HCT116 (cell line): Measurements from ENCODE around the gene TADA3. TPM values are rescaled to one million over a fixed set of nuclear protein-coding genes. Genes with fewer than 3 reads are reported as not detected.

Experiments
- ATAC-seq: fragments of 200-7000 bp; cut with Tn5 transposase; 2 replicates; pipeline ENCODE4 v1.9.1; 2020; ENCODE audit warnings: mild to moderate bottlenecking, moderate library complexity
- BruUV-seq: library from RNA; stranded (reverse); fragments of 400-500 nt; replicated peaks from 2 replicates; lab custom pipeline; 2021; lab: Mats Ljungman, UMichigan
- CTCF ChIA-PET: fragments of 300-600 bp; sonication (Branson Sonifier 250); formaldehyde crosslinking; loops from one replicate; lab custom pipeline; 2021; ENCODE audit warnings: antibody characterized with exemption; lab: Charles Lee
- POLR2A ChIA-PET: fragments of 300-600, 350-600 bp; sonication (Branson Sonifier 250); formaldehyde crosslinking; loops from one replicate; lab custom pipeline; 2021; ENCODE audit warnings: antibody characterized with exemption; lab: Charles Lee
- RAD21 ChIA-PET, 2 experiments: fragments of 300-600 bp; sonication (Branson Sonifier 250); formaldehyde crosslinking; loops; one replicate each; lab custom pipeline; 2023; ENCODE audit warnings: low total read pairs in 2 of 2; ENCODE audit not compliant: uncharacterized antibody in 2 of 2, unreplicated experiment in 2 of 2, low non-redundant PET in 1 of 2; lab: Charles Lee
- DNase-seq: peaks from one replicate; pipeline ENCODE4 v3.0.0-alpha.2; 2010; ENCODE audit warnings: low read depth, low spot score
- H2AFZ ChIP-seq: fragments of 200-600 bp; shearing (Covaris generic), sonication (generic); 2 replicates; pipeline ENCODE4 v1.6.1; 2017; ENCODE audit warnings: low read depth, mixed run types, mixed read lengths, antibody characterized with exemption, low read length; ENCODE audit not compliant: poor library complexity, severe bottlenecking
- H3K27ac ChIP-seq: 2 replicates; pipeline ENCODE4 v1.5.1; 2012; ENCODE audit warnings: low read depth, low read length
- H3K27me3 ChIP-seq: fragments of 200-600 bp; sonication (generic); 2 replicates; pipeline ENCODE4 v1.6.1; 2016; ENCODE audit warnings: mixed run types, low read length, mixed read lengths; ENCODE audit not compliant: insufficient read depth
- H3K36me3 ChIP-seq, 2 experiments: fragments of 200-500 bp in 1 of 2; fragments of 200-600 bp in 1 of 2; sonication (Bioruptor generic) in 1 of 2; sonication (generic) in 1 of 2; 2 replicates each; pipeline versions ENCODE4 v1.5.1 to v1.6.1; 2014 to 2016; ENCODE audit warnings: low read length in 2 of 2, inconsistent platforms in 1 of 2, mixed read lengths in 1 of 2, mixed run types in 1 of 2; ENCODE audit not compliant: insufficient read depth in 2 of 2, control insufficient read depth in 1 of 2
- H3K4me1 ChIP-seq, 2 experiments: fragments of 200-600 bp in 1 of 2; sonication (generic) in 1 of 2; 2 replicates each; pipeline versions ENCODE4 v1.5.1 to v1.6.1; 2012 to 2017; ENCODE audit warnings: low read length in 2 of 2, inconsistent platforms in 1 of 2, mild to moderate bottlenecking in 1 of 2, mixed read lengths in 1 of 2, mixed run types in 1 of 2, moderate library complexity in 1 of 2; ENCODE audit not compliant: insufficient read depth in 2 of 2, control insufficient read depth in 1 of 2
- H3K4me2 ChIP-seq: fragments of 200-600 bp; sonication (generic); 2 replicates; pipeline ENCODE4 v1.6.1; 2017; ENCODE audit warnings: mixed run types, low read length, mixed read lengths
- H3K4me3 ChIP-seq, 2 experiments: fragments of 200-600 bp in 1 of 2; sonication (generic) in 1 of 2; replicated peaks in 1 of 2; 2 replicates each; pipeline ENCODE4 v1.5.1; 2011 to 2016; ENCODE audit warnings: low read length in 2 of 2, control low read depth in 1 of 2, low read depth in 1 of 2, mild to moderate bottlenecking in 1 of 2, mixed read lengths in 1 of 2, mixed run types in 1 of 2
- H3K79me2 ChIP-seq: fragments of 200-600 bp; sonication (generic); 2 replicates; pipeline ENCODE4 v1.6.1; 2017; ENCODE audit warnings: mild to moderate bottlenecking, mixed run types, low read length, moderate library complexity, mixed read lengths; ENCODE audit not compliant: insufficient read depth
- H3K9ac ChIP-seq: fragments of 200-600 bp; sonication (generic); 2 replicates; pipeline ENCODE4 v1.6.1; 2016; ENCODE audit warnings: low read length, mixed read lengths
- H3K9me2 ChIP-seq: fragments of 200-600 bp; sonication (generic), shearing (Covaris generic); 2 replicates; pipeline ENCODE4 v1.6.1; 2017; ENCODE audit warnings: mixed run types, mild to moderate bottlenecking, moderate library complexity; ENCODE audit not compliant: insufficient read depth
- H3K9me3 ChIP-seq, 2 experiments: fragments of 200-500 bp in 1 of 2; fragments of 200-600 bp in 1 of 2; sonication (Bioruptor generic) in 1 of 2; sonication (generic) in 1 of 2; 2 replicates each; pipeline ENCODE4 v1.6.1; 2014 to 2017; ENCODE audit warnings: low read length in 2 of 2, mixed read lengths in 2 of 2, inconsistent platforms in 1 of 2, low read depth in 1 of 2, mild to moderate bottlenecking in 1 of 2, mixed run types in 1 of 2, moderate library complexity in 1 of 2; ENCODE audit not compliant: control insufficient read depth in 1 of 2, insufficient read depth in 1 of 2
- H4K20me1 ChIP-seq: fragments of 200-600 bp; sonication (generic), shearing (Covaris generic); 2 replicates; pipeline ENCODE4 v1.6.1; 2017; ENCODE audit warnings: mixed run types, mild to moderate bottlenecking, moderate library complexity; ENCODE audit not compliant: insufficient read depth
- CBX3 ChIP-seq: IDR thresholded peaks from 2 replicates; pipeline ENCODE4 v1.6.1; 2012; ENCODE audit warnings: low read depth
- CEBPB ChIP-seq: IDR thresholded peaks from 2 replicates; pipeline ENCODE4 v1.6.1; 2012; ENCODE audit warnings: low read depth
- EGR1 ChIP-seq: IDR thresholded peaks from 2 replicates; pipeline ENCODE4 v1.6.1; 2012; ENCODE audit warnings: low read depth
- ELF1 ChIP-seq: IDR thresholded peaks from 2 replicates; pipeline ENCODE4 v1.6.1; 2012; ENCODE audit warnings: low read depth, borderline replicate concordance
- EZH2 ChIP-seq: fragments of 200-600 bp; sonication (generic); IDR thresholded peaks from 2 replicates; pipeline ENCODE4 v1.6.1; 2017; ENCODE audit warnings: antibody characterized with exemption, mixed run types
- EZH2phosphoT487 ChIP-seq: fragments of 200-600 bp; IDR thresholded peaks from 2 replicates; pipeline ENCODE4 v1.6.1; 2018; ENCODE audit warnings: antibody characterized with exemption, borderline replicate concordance
- JUND ChIP-seq: IDR thresholded peaks from 2 replicates; pipeline ENCODE4 v1.6.1; 2012
- MAX ChIP-seq: IDR thresholded peaks from 2 replicates; pipeline ENCODE4 v1.6.1; 2012
- RAD21 ChIP-seq: IDR thresholded peaks from 2 replicates; pipeline ENCODE4 v1.6.1; 2012; ENCODE audit warnings: low read depth, mild to moderate bottlenecking
- REST ChIP-seq: IDR thresholded peaks from 2 replicates; pipeline ENCODE4 v1.6.1; 2012; ENCODE audit warnings: low read depth
- SIN3A ChIP-seq: IDR thresholded peaks from 2 replicates; pipeline ENCODE4 v1.6.1; 2012; ENCODE audit warnings: low read depth
- SRF ChIP-seq: IDR thresholded peaks from 2 replicates; pipeline ENCODE4 v1.6.1; 2012; ENCODE audit warnings: low read depth
- YY1 ChIP-seq: IDR thresholded peaks from 2 replicates; pipeline ENCODE4 v1.6.1; 2011; ENCODE audit warnings: low read length, low read depth, moderate library complexity, mild to moderate bottlenecking; ENCODE audit not compliant: insufficient replicate concordance; ENCODE audit errors: extremely low read depth
- ZFX ChIP-seq: fragments of 450-650 bp; IDR thresholded peaks from 2 replicates; pipeline ENCODE4 v1.6.1; 2017
- intact Hi-C: fragments of 100-400 bp; cut with micrococcal nuclease; formaldehyde crosslinking; loops from 2 replicates; pipeline ENCODE4 v1.10.0; 2022
- total RNA-seq: library from RNA; stranded (reverse); gene quantifications from one replicate; pipeline ENCODE4 v1.2.1, GENCODE V29; 2021; ENCODE audit not compliant: unreplicated experiment

TADA3 gene
- total RNA-seq, 1 experiment from 2014 or later, result 72.0 TPM

- Histone ChIP-seq H3K27me3 (no peaks in the 10 kb centered on the region), H2AFZ (no peak overlapping the region), H3K9me3 (no peaks in the 10 kb centered on the region), H3K4me2 (peak overlapping the region; percentile 84), H4K20me1 (peaks cover 4% of the 10 kb centered on the region; the same call in 1 of the 2 replicates), H3K9ac (peak overlapping the region; percentile 97), H3K27ac (peak overlapping the region; percentile 98), H3K4me3 (peak overlapping the region; percentile 95), H3K4me1 (peaks cover 19 to 33% of the 10 kb centered on the region in 2 experiments; a peak in 3 of 4 replicates), H3K36me3 (peaks cover 20 to 32% of the 10 kb centered on the region in 2 experiments), H3K79me2 (peaks cover 55% of the 10 kb centered on the region), H3K9me2 (no peaks in the 10 kb centered on the region)
- ChIA-PET CTCF (interaction anchor here (0.8 kb wide), 1 partner anchor 16 kb away, joined by 3 read pairs; no protein-coding TSS in a partner anchor), RAD21 (interaction anchor here in 1 of 2 experiments (1.1 kb wide), 1 partner anchor 16 kb away, joined by 4 read pairs; no protein-coding TSS in a partner anchor), POLR2A (interaction anchor here (0.9 to 2.9 kb wide), 2 partner anchors 17 to 460 kb away, joined by 3 to 9 read pairs; partner anchors contain the start of gene OGG1)
- TF ChIP-seq YY1, result no peak
- no peak for TF ChIP-seq RAD21
- 0 out of 2 replicates have a peak, but pooled peaks have one; percentile 58 for TF ChIP-seq ZFX
- BruUV-seq, result no TSS peak
- ATAC-seq (no peak; the same call in 1 of the 2 replicates), DNase-seq (no peak)
- intact Hi-C loops, result loop anchor here (10.0 kb wide), 1 partner anchor 377 kb away; no protein-coding TSS in a partner anchor
These were observed 60.1 kb downstream of the TADA3 start for GRCh38 chr3:9732080-9732739.

- ChIA-PET POLR2A (interaction anchor here (0.9 to 2.9 kb wide), 3 partner anchors 16 to 461 kb away, joined by 3 to 9 read pairs (median 5); partner anchors contain the start of gene OGG1), CTCF (interaction anchor here (1.6 to 2.2 kb wide), 2 partner anchors 11 to 16 kb away, joined by 5 to 10 read pairs; no protein-coding TSS in a partner anchor), RAD21 (interaction anchor here in 1 of 2 experiments (1.1 kb wide), 1 partner anchor 15 kb away, joined by 4 read pairs; no protein-coding TSS in a partner anchor)
- no peaks in the 10 kb centered on the region for H3K9me3 ChIP-seq
- H2AFZ ChIP-seq, result peak within 1 kb of the TSS; percentile 92
- intact Hi-C loops, result loop anchor here (1.0 to 10.0 kb wide), 3 partner anchors 18 to 377 kb away; partner anchors contain the start of genes ARPC4, OGG1 and TADA3
- H3K36me3 ChIP-seq, result peaks cover 13 to 27% of the 10 kb centered on the region in 2 experiments
- peak within 1 kb of the TSS; percentile 98 for H3K27ac ChIP-seq
- ATAC-seq (peak; percentile 96), DNase-seq (peak; percentile 98)
- H3K9me2 ChIP-seq, result no peaks in the 10 kb centered on the region
- peaks cover 19 to 40% of the 10 kb centered on the region in 2 experiments; a peak in 3 of 4 replicates for H3K4me1 ChIP-seq
- no TSS peak for BruUV-seq
- peak within 1 kb of the TSS; percentile 95 for H3K4me3 ChIP-seq
- H3K27me3 ChIP-seq, result no peaks in the 10 kb centered on the region
- H3K4me2 ChIP-seq, result peak within 1 kb of the TSS; percentile 84
- peaks cover 47% of the 10 kb centered on the region for H3K79me2 ChIP-seq
- H4K20me1 ChIP-seq, result peaks cover 4% of the 10 kb centered on the region; the same call in 1 of the 2 replicates
- peak within 1 kb of the TSS; percentile 97 for H3K9ac ChIP-seq
- TF ChIP-seq EGR1 (no peak; the same call in 1 of the 2 replicates), CEBPB (no peak), JUND (no peak), SRF (no peak; the same call in 1 of the 2 replicates), EZH2 (no peak), MAX (peak; percentile 57), CBX3 (no peak), EZH2phosphoT487 (no peak), REST (no peak), SIN3A (peak; percentile 31; the same call in 1 of the 2 replicates), ELF1 (no peak)
These were observed 60.8 kb downstream of the TADA3 start, which contains the start of gene BRPF1 for GRCh38 chr3:9731206-9732079. TSS of gene BRPF1 (plus strand) at chr3:9731735. CDS start at chr3:9734141, 2,406 bp downstream.
